HepG2 (cell line): Measurements from ENCODE around the gene FUT3. TPM values are rescaled to one million over a fixed set of nuclear protein-coding genes. Genes with fewer than 3 reads are reported as not detected.
A peak's percentile ranks its signal among the peaks of the same experiment; 100 is the strongest.

Experiments used
- ATF7 ChIP-seq, 2 experiments: fragments of 450-650 bp in 1 of 2; sonication (generic) in 1 of 2; formaldehyde crosslinking in 1 of 2; IDR thresholded peaks; 2 replicates each; pipeline versions ENCODE4 v1.4.0 to v1.6.1; 2016 to 2020; ENCODE audit warnings: antibody characterized with exemption in 1 of 2, mild to moderate bottlenecking in 1 of 2, missing genetic modification reagents in 1 of 2
- HDAC6 ChIP-seq: fragments of 200-600 bp; sonication (generic); IDR thresholded peaks from 2 replicates; pipeline ENCODE4 v1.7.0; 2017; ENCODE audit warnings: mild to moderate bottlenecking, antibody characterized with exemption, low read length, low read depth
- HMG20B ChIP-seq: conservative IDR thresholded peaks from 2 replicates; pipeline ENCODE4 v1.6.1; 2016; ENCODE audit warnings: missing genetic modification reagents, missing compliant biosample characterization
- SRSF1 ChIP-seq: fragments of 200-400 bp; formaldehyde crosslinking; optimal IDR thresholded peaks from 2 replicates; pipeline ENCODE3; 2017; ENCODE audit warnings: mild to moderate bottlenecking, low read depth, low read length, moderate library complexity
- ZBTB21 ChIP-seq: sonication (generic); formaldehyde crosslinking; IDR thresholded peaks from 2 replicates; pipeline ENCODE4 v1.4.0; 2020; ENCODE audit warnings: missing genetic modification reagents
- ZNF142 ChIP-seq: sonication (generic); formaldehyde crosslinking; IDR thresholded peaks from 2 replicates; pipeline ENCODE4 v1.4.0; 2020; ENCODE audit warnings: missing genetic modification reagents
- ZNF318 ChIP-seq: sonication (generic); formaldehyde crosslinking; IDR thresholded peaks from 2 replicates; pipeline ENCODE4 v1.4.0; 2020; ENCODE audit warnings: mild to moderate bottlenecking, missing genetic modification reagents
- polyA plus RNA-seq, 8 experiments: library from polyadenylated mRNA; depleted of rRNA in 3 of 8; stranded (reverse) in 7 of 8; unstranded in 1 of 8; fragments of >200 nt; fragmentation: Illumina TruSeq in 4 of 8; extraction: Trizol in 4 of 8; gene quantifications; 2 replicates each; pipeline versions ENCODE4 v1.2.1 to v1.2.3, GENCODE V29; 2011 to 2016; ENCODE audit warnings: low read depth in 4 of 8, missing spikeins in 1 of 8, mixed read lengths in 1 of 8; ENCODE audit not compliant: insufficient read depth in 1 of 8
- total RNA-seq, 5 experiments: library from RNA; depleted of rRNA; stranded (reverse); fragments of >200 nt; fragmentation: Illumina TruSeq; extraction: Trizol; gene quantifications; 2 replicates each; pipeline ENCODE4 v1.2.3, GENCODE V29; 2016; ENCODE audit warnings: low read depth in 1 of 5
- TF ChIP-seq, protein P1 (sequence below): sonication (generic); formaldehyde crosslinking; IDR thresholded peaks from 2 replicates; pipeline ENCODE4 v1.4.0; 2020; ENCODE audit warnings: mild to moderate bottlenecking, missing genetic modification reagents
- TF ChIP-seq, protein P2 (sequence below): sonication (generic); formaldehyde crosslinking; conservative IDR thresholded peaks from 2 replicates; pipeline ENCODE4 v1.4.0; 2020; ENCODE audit warnings: missing genetic modification reagents
- TF ChIP-seq, protein P3 (sequence below): sonication (generic); formaldehyde crosslinking; IDR thresholded peaks from 2 replicates; pipeline ENCODE4 v1.5.0; 2020; ENCODE audit warnings: mild to moderate bottlenecking, low read depth, missing genetic modification reagents, borderline replicate concordance

The FUT3 gene
- total and polyA plus RNA-seq, 2 of the 13 experiments (the other 11 are each of a cell fraction or from before 2014, with no cell fraction given), result 0.53 to 1.1 TPM

- TF ChIP-seq ZBTB21 (CRISPR knock-in tag) (no peak), ATF7 (IDR thresholded peaks at IDR 0.05) (no peak), ATF7 (CRISPR knock-in tag; IDR thresholded peaks at IDR 0.05) (no peak), HDAC6 (no peak), HMG20B (CRISPR knock-in tag) (no peak), SRSF1 (no peak), ZNF142 (CRISPR knock-in tag) (no peak), ZNF318 (no peak)
- TF ChIP-seq, protein P1, sequence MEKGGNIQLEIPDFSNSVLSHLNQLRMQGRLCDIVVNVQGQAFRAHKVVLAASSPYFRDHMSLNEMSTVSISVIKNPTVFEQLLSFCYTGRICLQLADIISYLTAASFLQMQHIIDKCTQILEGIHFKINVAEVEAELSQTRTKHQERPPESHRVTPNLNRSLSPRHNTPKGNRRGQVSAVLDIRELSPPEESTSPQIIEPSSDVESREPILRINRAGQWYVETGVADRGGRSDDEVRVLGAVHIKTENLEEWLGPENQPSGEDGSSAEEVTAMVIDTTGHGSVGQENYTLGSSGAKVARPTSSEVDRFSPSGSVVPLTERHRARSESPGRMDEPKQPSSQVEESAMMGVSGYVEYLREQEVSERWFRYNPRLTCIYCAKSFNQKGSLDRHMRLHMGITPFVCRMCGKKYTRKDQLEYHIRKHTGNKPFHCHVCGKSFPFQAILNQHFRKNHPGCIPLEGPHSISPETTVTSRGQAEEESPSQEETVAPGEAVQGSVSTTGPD, result peak; percentile 96
- TF ChIP-seq, protein P2, sequence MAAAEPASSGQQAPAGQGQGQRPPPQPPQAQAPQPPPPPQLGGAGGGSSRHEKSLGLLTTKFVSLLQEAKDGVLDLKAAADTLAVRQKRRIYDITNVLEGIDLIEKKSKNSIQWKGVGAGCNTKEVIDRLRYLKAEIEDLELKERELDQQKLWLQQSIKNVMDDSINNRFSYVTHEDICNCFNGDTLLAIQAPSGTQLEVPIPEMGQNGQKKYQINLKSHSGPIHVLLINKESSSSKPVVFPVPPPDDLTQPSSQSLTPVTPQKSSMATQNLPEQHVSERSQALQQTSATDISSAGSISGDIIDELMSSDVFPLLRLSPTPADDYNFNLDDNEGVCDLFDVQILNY (CRISPR knock-in tag), result no peak
- TF ChIP-seq, protein P3, sequence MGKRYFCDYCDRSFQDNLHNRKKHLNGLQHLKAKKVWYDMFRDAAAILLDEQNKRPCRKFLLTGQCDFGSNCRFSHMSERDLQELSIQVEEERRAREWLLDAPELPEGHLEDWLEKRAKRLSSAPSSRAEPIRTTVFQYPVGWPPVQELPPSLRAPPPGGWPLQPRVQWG (CRISPR knock-in tag), result no peak
These were observed 50.6 kb downstream of the FUT3 start (continued) for GRCh38 chr19:5800361-5801270.
